IMR-90 (cell line): ENCODE results near the gene CELSR1. TPM values are rescaled to one million over a fixed set of nuclear protein-coding genes. Genes with fewer than 3 reads are reported as not detected.

Experiments
- ATAC-seq: fragments of 200-7000 bp; cut with Tn5 transposase; 2 replicates; pipeline ENCODE4 v1.9.1; 2020; ENCODE audit warnings: low read depth, mild to moderate bottlenecking, moderate library complexity
- BruUV-seq: library from RNA; stranded (reverse); fragments of 400-500 nt; replicated peaks from 2 replicates; lab custom pipeline; 2021; lab: Mats Ljungman, UMichigan
- CTCF ChIA-PET: fragments of 300-600 bp; formaldehyde crosslinking; extraction: SDS; loops from one replicate; lab custom pipeline; 2021; ENCODE audit warnings: antibody characterized with exemption; lab: Yijun Ruan, JAX
- POLR2A ChIA-PET: fragments of 300-600 bp; sonication (Branson Sonifier 250); formaldehyde crosslinking; loops from one replicate; lab custom pipeline; 2022; ENCODE audit warnings: antibody characterized with exemption; ENCODE audit not compliant: unreplicated experiment; lab: Charles Lee
- DNase-seq: peaks from one replicate; pipeline ENCODE4 v3.0.0; 2013
- H2AFZ ChIP-seq: replicated peaks from 2 replicates; pipeline ENCODE3; 2013; ENCODE audit warnings: low read length, mild to moderate bottlenecking; ENCODE audit not compliant: poor library complexity
- H2AK5ac ChIP-seq: 2 replicates; pipeline ENCODE4 v1.6.1; 2013; ENCODE audit warnings: low read depth, low read length, inconsistent platforms
- H2AK9ac ChIP-seq: replicated peaks from 2 replicates; pipeline ENCODE3; 2013; ENCODE audit warnings: mild to moderate bottlenecking, low read depth, low read length, moderate library complexity; ENCODE audit not compliant: poor library complexity
- H2BK120ac ChIP-seq: 2 replicates; pipeline ENCODE4 v1.6.1; 2013; ENCODE audit warnings: low read depth, low read length, inconsistent platforms
- H2BK15ac ChIP-seq: 3 replicates; pipeline ENCODE4 v1.6.1; 2013; ENCODE audit warnings: low read depth, low read length, inconsistent platforms
- H2BK20ac ChIP-seq: 2 replicates; pipeline ENCODE4 v1.6.1; 2013; ENCODE audit warnings: low read depth, mild to moderate bottlenecking, inconsistent platforms, low read length, moderate library complexity
- H2BK5ac ChIP-seq: 2 replicates; pipeline ENCODE4 v1.6.1; 2013; ENCODE audit warnings: mild to moderate bottlenecking, low read depth, low read length, inconsistent platforms; ENCODE audit not compliant: poor library complexity, severe bottlenecking
- H3K14ac ChIP-seq: replicated peaks from 2 replicates; pipeline ENCODE4 v1.6.1; 2013; ENCODE audit warnings: low read depth, low read length, inconsistent platforms
- H3K18ac ChIP-seq: 2 replicates; pipeline ENCODE4 v1.6.1; 2013; ENCODE audit warnings: low read depth, low read length, control low read depth
- H3K23ac ChIP-seq: 2 replicates; pipeline ENCODE4 v1.6.1; 2013; ENCODE audit warnings: low read depth, low read length, inconsistent platforms
- H3K27ac ChIP-seq: 2 replicates; pipeline ENCODE4 v1.5.1; 2013; ENCODE audit warnings: mild to moderate bottlenecking, control low read depth, low read length; ENCODE audit not compliant: insufficient read depth
- H3K27me3 ChIP-seq: 2 replicates; pipeline ENCODE4 v1.6.1; 2013; ENCODE audit warnings: low read length; ENCODE audit not compliant: control insufficient read depth, insufficient read depth
- H3K36me3 ChIP-seq: 2 replicates; pipeline ENCODE4 v1.6.1; 2013; ENCODE audit warnings: low read length, mixed read lengths; ENCODE audit not compliant: control insufficient read depth, insufficient read depth
- H3K4ac ChIP-seq: 2 replicates; pipeline ENCODE4 v1.6.1; 2013; ENCODE audit warnings: low read depth, low read length, inconsistent platforms
- H3K4me1 ChIP-seq: 2 replicates; pipeline ENCODE4 v1.6.1; 2013; ENCODE audit warnings: low read length, mixed read lengths; ENCODE audit not compliant: control insufficient read depth, insufficient read depth
- H3K4me2 ChIP-seq: 2 replicates; pipeline ENCODE4 v1.6.1; 2013; ENCODE audit warnings: low read depth, mild to moderate bottlenecking, control low read depth, low read length, moderate library complexity
- H3K4me3 ChIP-seq: 2 replicates; pipeline ENCODE4 v1.5.1; 2013; ENCODE audit warnings: low read depth, mild to moderate bottlenecking, control low read depth, low read length, moderate library complexity; ENCODE audit not compliant: insufficient read depth
- H3K56ac ChIP-seq: 2 replicates; pipeline ENCODE4 v1.6.1; 2013; ENCODE audit warnings: low read length, inconsistent platforms; ENCODE audit not compliant: insufficient read depth; ENCODE audit errors: extremely low read depth
- H3K79me1 ChIP-seq, 2 experiments: 2 replicates each; pipeline ENCODE4 v1.6.1; 2013; ENCODE audit warnings: low read length in 2 of 2, inconsistent platforms in 1 of 2, low read depth in 1 of 2
- H3K9ac ChIP-seq: 2 replicates; pipeline ENCODE4 v1.6.1; 2013; ENCODE audit warnings: low read depth, low read length, control low read depth
- H3K9me1 ChIP-seq: 2 replicates; pipeline ENCODE4 v1.6.1; 2013; ENCODE audit warnings: low read length, inconsistent platforms; ENCODE audit not compliant: insufficient read depth
- H3K9me3 ChIP-seq: 2 replicates; pipeline ENCODE4 v1.6.1; 2013; ENCODE audit warnings: low read length; ENCODE audit not compliant: control insufficient read depth, insufficient read depth
- H4K20me1 ChIP-seq: 2 replicates; pipeline ENCODE4 v1.6.1; 2013; ENCODE audit warnings: low read length, inconsistent platforms; ENCODE audit not compliant: insufficient read depth
- H4K5ac ChIP-seq: 2 replicates; pipeline ENCODE4 v1.6.1; 2013; ENCODE audit warnings: mild to moderate bottlenecking, low read depth, low read length, control low read depth
- H4K8ac ChIP-seq, 2 experiments: 2 replicates each; pipeline ENCODE4 v1.6.1; 2013; ENCODE audit warnings: low read depth in 2 of 2, low read length in 2 of 2, control low read depth in 1 of 2, inconsistent platforms in 1 of 2
- H4K91ac ChIP-seq: 2 replicates; pipeline ENCODE4 v1.6.1; 2013; ENCODE audit warnings: low read depth, low read length, inconsistent platforms; ENCODE audit not compliant: insufficient read depth
- ELK1 ChIP-seq: fragments of 150-350 bp; IDR thresholded peaks from 2 replicates; pipeline ENCODE4 v1.6.1; 2016; ENCODE audit warnings: low read depth, mild to moderate bottlenecking, low read length, moderate library complexity, borderline replicate concordance
- MAZ ChIP-seq: IDR thresholded peaks from 2 replicates; pipeline ENCODE4 v1.6.1; 2012; ENCODE audit warnings: low read depth, mild to moderate bottlenecking, low read length, improper control_type of control experiment, moderate library complexity, borderline replicate concordance
- RCOR1 ChIP-seq: IDR thresholded peaks from 2 replicates; pipeline ENCODE4 v1.6.1; 2012; ENCODE audit warnings: mild to moderate bottlenecking, low read length, improper control_type of control experiment; ENCODE audit not compliant: insufficient replicate concordance
- WGBS, 2 experiments: methylation state at CpG; one replicate each; pipeline versions ENCODE4 v1.1.5 to v1.1.7; 2013; ENCODE audit warnings: missing lambda C conversion rate in 2 of 2; ENCODE audit not compliant: insufficient read length in 1 of 2; ENCODE audit errors: extremely low coverage in 2 of 2; 5-methylcytosine and 5-hydroxymethylcytosine counted together
- dilution Hi-C: fragments of 300-500 bp; cut with HindIII; formaldehyde crosslinking; loops from one replicate; pipeline ENCODE4 v1.14.3; 2018; ENCODE audit warnings: low sequenced_read_pairs; ENCODE audit not compliant: unreplicated experiment
- in situ Hi-C: fragments of 300-500 bp; cut with MboI; formaldehyde crosslinking; loops from 3 replicates; pipeline ENCODE4 v1.14.3; 2019; ENCODE audit warnings: low sequenced_read_pairs, inconsistent platforms, mixed read lengths
- intact Hi-C: fragments of 100-400 bp; cut with micrococcal nuclease; formaldehyde crosslinking; loops from 2 replicates; pipeline ENCODE4 v1.10.0; 2022
- polyA plus RNA-seq, 3 experiments: library from polyadenylated mRNA; depleted of rRNA; stranded (reverse); fragments of >200 nt; gene quantifications; 2 replicates each; pipeline ENCODE4 v1.2.3, GENCODE V29; 2012; ENCODE audit warnings: low replicate concordance in 1 of 3
- total RNA-seq: library from RNA; depleted of rRNA; stranded (reverse); fragments of >200 nt; gene quantifications from 2 replicates; pipeline ENCODE4 v1.2.3, GENCODE V29; 2012

Gene CELSR1
- total and polyA plus RNA-seq, 2 of the 4 experiments (the other 2 are of a cell fraction) = 0.36 to 0.82 TPM

- Histone ChIP-seq H2BK20ac (no peak overlapping the region), H4K91ac (no peak overlapping the region), H4K8ac (no peak overlapping the region), H2BK120ac (no peak overlapping the region), H3K4ac (no peak overlapping the region), H2AFZ (no peak overlapping the region), H3K27ac (no peak overlapping the region), H2AK5ac (no peak overlapping the region), H3K23ac (no peak overlapping the region), H3K56ac (no peak overlapping the region), H2AK9ac (no peak overlapping the region), H3K36me3 (no peaks in the 10 kb centered on the region), H2BK15ac (no peak overlapping the region), H3K79me1 (no peaks in the 10 kb centered on the region), H2BK5ac (no peak overlapping the region), H4K20me1 (no peaks in the 10 kb centered on the region), H3K4me1 (peaks cover 9% of the 10 kb centered on the region), H4K5ac (no peak overlapping the region), H3K9ac (no peak overlapping the region), H3K4me3 (no peak overlapping the region), H3K14ac (no peak overlapping the region), H3K9me1 (no peaks in the 10 kb centered on the region), H3K27me3 (peaks cover 12% of the 10 kb centered on the region), H3K9me3 (no peaks in the 10 kb centered on the region), H3K4me2 (no peak overlapping the region), H3K18ac (no peak overlapping the region)
- CTCF ChIA-PET = no interaction called here
- no peak for ATAC-seq
- WGBS, 2 experiments = 40% methylated on average over 1 of the region's 25 CpGs; no CpG with 5 or more reads in 1 of the 2 experiments
- intact Hi-C loops = no loop called here
- dilution Hi-C loops = no loop called here
- no TSS peak for BruUV-seq
- POLR2A ChIA-PET = no interaction called here
- TF ChIP-seq MAZ (no peak), RCOR1 (no peak), ELK1 (no peak)
- no peak for DNase-seq
- in situ Hi-C loops = no loop called here
Measured at GRCh38 chr22:46518542-46519325, 18.7 kb downstream of the CELSR1 start.
